NCI-H2107 treated with DMSO at 0.1 percent for 48 hours (cell line): ENCODE measurements around the gene DRAP1.
"Not testable (repeated sequence)": the region's sequence is repeated elsewhere in the genome, so short reads cannot be mapped to it uniquely, and the experiment has no call there.

Experiments used
- DNase-seq: peaks from one replicate; lab custom pipeline; 2025; ENCODE audit not compliant: unreplicated experiment; lab: John Stamatoyannopoulos, UW

DRAP1 gene

DNA sequence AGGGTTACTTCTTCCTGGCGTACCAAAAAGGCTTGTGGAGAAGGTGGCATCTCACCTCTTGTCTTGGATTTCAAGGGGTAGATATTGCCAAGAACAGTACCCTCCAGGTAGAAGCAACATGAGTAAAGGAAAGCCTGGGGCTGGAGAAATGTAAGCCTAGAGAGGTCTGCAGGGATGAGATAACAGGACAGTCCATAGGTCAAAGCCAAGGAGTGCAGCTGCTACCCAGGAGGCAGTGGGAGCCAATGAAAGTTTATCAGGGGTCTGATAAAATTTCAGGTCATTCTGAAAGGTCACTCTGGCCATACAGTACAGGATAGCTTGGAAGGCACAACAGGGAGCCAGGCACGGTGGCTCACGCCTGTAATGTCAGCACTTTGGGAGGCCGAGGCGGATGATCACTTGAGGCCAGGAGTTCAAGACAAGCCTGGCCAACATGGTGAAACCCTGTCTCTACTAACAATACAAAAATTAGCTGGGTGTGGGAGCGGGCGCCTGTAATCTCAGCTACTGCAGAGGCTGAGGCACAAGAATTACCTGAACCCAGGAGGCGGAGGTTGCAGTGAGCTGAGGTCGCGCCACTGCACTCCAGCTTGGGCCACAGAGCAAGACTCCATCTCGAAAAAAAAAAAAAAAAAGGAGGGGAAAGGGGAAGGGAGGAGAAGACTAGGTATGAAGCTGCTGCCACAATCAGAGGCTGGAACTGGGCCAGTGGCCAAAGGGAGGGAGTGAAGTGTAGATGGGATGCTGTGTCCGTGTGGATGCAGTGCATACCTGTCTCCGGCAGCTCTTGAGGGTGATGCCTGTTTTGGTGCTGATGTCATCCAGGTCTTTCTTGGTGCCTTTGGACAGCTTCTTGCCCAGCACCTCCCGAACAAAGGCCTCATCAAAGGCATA is 32.2 kb upstream of the DRAP1 start:
- DNase-seq: no peak

DNA sequence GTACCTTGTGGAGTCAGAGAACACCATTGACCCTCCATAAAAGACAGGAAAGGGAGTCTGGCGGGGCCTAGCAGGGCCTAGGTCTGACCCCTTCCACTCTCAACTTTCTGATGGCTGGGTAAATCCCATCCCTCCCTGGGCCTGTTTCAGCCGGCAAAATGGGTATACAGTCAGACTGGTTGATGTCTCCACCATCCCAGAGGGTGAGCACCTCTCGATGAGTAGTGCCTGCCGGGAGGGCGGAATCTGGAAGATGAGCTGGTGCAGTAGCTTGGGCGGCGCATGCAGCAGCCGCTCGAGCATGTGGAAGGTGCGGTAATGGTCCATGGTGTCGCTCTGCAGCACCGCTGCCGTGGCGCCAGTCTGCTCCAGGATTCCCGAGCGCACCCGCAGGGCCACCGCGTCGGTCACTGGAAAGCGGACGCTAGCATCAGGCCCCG is 31.5 kb upstream of the DRAP1 start:
- DNase-seq: peak; percentile 44

DNA sequence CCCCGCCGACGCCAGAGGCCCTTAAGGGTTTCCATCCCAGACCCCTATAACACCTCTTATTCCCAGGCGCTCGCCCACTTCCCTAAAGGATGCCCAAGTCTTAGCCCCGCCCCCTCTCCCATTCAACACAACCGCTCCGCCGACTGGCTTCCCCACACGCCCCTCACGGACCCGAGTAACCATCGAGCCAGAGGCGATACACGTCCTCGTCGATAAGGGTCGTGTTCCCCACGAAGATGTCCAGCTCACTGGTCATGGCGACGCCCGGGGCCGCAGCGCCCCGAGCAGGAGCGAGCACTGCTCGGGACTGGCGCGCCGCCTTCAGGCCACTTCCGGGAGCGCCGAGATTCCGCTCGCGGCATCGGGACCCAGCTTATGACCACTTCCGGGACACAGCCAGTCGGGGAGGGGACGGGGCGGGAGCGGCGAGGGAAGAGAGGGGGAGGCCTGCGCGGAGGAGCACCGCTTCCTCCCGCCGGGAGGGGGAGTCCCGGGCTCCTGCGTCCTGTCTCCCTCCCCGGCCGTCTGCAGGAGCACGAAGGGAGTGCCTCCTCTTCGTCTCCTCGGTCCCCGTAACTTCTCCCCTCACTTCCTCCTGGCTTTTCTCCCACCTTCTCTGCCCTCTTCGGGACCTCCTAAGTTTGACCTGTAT is 30.9 kb upstream of the DRAP1 start, which contains the start of gene FIBP:
Gene FIBP, minus strand, starts transcription at position 309 of the 652 bp plus-strand sequence. Its CDS starts 53 bp downstream, at position 256.
- peak; percentile 81 for DNase-seq

DNA sequence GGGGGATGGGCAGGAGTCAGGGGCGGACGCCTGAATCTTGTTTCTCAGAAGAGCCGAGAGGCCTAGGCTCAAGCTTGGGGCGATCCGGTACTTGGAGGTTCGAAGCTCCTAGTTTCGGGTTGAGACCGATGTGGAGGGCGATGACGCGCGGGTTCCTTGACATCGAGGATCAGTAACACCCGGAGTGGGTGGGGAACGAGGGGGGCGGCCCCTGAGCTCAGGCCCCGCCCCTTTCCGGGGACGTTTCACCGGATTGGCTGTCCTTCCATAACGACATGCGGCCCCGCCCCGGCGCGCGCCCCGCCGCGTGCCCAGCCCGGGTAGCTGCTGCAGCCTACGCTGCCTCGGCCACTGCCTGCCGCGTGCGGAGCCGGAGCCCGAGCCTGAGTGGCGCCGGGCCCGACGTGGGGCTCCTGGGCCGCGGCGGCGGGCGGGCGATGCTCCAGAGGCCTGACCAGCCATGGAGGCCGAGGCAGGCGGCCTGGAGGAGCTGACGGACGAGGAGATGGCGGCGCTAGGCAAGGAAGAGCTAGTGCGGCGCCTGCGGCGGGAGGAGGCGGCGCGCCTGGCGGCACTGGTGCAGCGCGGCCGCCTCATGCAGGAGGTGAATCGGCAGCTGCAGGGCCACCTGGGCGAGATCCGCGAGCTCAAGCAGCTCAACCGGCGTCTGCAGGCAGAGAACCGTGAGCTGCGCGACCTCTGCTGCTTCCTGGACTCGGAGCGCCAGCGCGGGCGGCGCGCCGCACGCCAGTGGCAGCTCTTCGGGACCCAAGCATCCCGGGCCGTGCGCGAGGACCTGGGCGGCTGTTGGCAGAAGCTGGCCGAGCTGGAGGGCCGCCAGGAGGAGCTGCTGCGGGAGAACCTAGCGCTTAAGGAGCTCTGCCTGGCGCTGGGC is 28.7 kb upstream of the DRAP1 start, which contains the start of gene CCDC85B:
Gene CCDC85B, plus strand, starts transcription at position 350 of the 895 bp plus-strand sequence. Its CDS starts 111 bp downstream, at position 461.
- DNase-seq: peak; percentile 84

DNA sequence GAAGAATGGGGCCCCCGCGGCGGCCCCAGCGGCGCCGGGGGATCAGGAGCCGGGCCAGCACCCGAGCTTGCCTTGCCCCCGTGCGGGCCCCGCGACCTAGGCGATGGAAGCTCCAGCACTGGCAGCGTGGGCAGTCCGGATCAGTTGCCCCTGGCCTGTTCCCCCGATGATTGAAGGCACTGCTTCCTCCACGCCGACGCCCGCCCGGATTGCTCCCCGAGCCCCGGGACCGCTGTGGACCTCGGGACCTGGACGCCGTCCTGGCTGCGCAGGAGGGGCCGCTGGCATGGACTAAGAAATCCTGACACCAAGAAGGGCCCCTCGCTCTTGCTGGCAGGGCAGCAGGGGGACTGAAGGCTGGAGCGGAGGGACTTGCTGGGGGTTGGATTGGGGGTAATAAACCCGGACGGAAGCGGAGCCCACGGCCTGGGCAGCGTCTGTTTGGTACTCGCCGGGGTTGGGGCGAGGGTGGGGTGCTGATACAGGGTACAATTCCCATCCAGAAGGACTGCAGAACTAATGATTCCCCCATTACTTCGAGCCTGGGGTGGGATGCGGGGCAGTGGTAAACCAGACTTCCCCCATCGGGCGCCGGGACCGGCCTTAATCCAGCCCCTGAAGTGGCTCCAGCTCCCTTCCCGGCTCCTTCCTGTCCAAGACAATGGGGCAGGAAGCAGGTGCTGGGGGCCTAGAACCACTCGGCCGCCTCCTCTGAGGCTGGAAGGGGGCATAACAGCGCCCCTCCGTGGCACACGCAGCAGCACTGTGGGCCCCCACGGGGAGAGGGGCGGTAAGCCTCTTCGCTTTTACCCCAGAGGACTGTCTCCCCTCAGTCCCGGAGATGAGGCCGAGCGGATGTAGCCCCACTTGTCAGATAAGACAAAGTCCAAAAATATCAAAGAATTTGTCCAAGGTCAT is 27.7 kb upstream of the DRAP1 start:
- no peak for DNase-seq

DNA sequence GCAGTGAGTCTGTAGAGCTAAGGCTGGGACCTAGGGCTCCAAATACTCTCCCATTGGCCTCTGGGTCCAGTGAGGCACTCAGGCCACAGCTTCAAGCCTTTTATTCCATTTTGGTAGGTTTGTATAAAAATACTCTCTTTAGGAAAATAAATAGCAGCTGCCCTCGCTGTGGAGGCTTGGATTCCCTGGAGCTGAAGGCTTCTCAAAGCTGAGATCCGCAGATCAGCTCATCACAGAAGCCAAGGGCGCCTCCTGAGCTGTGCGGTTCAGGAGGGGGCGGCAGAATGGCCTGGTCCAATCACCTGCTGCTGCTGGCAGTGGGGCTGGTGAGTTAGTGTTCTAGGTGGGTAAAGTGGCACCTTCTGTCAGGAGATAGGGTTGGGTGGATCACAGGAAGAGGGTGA is 27.1 kb upstream of the DRAP1 start:
- DNase-seq: not testable (repeated sequence)

DNA sequence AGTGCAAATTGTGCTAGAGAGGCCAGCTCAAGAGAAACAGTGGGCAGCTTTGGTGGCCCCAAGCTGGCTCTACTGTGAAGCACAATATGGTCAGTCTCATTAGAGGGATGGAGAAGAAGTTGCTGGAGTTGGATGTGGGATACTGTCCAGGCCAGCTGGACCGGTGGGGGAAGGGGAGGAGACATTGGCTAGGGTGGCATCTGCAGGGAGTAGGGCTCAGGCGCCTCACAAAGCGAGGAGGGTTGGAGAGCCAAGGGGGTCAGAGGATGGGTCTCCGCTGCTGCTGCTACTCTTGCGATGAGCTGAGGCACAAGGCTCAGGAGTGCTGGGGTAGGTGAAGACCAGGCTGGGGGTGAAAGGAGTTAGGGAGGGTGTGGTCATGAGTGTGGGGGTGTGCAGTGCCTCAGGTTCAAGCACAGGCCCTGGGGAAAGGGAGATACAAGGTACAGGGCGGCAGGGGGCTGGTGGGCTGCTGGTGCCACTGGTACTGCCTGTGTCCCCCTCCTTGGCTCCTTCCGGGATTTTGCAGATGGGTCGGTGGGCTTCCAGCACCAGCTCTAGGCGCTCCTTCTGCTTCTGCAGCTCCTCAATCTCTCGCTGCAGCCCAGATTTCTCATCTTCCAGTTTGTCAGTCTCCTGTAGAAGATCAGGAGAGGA is 26.4 kb upstream of the DRAP1 start:
- DNase-seq: no peak

DNA sequence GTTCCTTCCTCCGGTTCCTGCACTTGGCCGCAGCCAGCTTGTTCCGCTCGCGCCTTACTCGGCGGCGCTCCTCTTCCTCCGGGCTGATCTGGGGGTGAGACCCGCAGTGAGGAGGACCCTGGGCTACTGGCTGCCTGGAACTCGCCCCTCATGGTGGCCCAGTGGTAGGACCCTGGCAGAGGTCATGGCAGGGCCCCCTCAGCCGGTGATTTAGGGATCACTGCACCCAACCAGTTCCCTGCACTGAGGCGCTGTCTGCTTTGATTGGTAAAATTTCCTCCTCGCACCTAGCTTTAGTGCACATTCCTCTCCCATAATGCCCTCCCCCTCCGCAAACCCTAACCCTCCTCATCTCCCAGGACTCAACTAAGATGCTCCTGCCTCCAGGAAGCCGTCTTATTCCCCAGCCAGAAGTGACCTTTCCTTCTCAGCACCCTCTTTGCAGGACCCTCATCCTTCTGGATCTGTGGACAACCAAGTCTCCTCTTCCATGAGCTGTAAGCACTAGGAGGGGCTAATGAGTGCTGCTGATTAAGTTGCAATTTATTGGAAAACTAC is 25.1 kb upstream of the DRAP1 start:
- DNase-seq: no peak

DNA sequence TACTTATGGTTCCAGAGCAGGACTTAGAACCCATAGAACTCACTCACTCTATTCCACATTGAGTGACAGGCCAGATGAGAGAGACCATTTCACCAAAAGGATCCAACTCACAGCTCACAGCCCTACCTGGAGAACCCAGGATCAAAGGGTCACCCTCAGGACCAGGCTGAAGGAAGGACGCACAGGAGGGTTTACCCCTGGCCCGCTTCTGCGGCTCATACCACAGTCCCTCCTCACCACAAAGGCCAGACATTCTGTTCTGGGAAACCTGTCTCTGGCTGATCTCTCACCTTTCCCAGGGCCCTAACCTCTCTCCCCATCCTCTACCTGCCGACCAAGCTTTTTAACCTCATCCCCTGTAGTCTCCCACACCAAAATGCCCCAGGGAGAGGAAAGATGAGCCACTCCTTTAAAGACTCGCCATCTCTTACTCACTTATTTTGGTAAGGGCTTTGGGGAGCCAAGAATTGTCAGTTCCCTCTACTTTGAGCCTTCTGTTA is 23.7 kb upstream of the DRAP1 start:
- DNase-seq: no peak

DNA sequence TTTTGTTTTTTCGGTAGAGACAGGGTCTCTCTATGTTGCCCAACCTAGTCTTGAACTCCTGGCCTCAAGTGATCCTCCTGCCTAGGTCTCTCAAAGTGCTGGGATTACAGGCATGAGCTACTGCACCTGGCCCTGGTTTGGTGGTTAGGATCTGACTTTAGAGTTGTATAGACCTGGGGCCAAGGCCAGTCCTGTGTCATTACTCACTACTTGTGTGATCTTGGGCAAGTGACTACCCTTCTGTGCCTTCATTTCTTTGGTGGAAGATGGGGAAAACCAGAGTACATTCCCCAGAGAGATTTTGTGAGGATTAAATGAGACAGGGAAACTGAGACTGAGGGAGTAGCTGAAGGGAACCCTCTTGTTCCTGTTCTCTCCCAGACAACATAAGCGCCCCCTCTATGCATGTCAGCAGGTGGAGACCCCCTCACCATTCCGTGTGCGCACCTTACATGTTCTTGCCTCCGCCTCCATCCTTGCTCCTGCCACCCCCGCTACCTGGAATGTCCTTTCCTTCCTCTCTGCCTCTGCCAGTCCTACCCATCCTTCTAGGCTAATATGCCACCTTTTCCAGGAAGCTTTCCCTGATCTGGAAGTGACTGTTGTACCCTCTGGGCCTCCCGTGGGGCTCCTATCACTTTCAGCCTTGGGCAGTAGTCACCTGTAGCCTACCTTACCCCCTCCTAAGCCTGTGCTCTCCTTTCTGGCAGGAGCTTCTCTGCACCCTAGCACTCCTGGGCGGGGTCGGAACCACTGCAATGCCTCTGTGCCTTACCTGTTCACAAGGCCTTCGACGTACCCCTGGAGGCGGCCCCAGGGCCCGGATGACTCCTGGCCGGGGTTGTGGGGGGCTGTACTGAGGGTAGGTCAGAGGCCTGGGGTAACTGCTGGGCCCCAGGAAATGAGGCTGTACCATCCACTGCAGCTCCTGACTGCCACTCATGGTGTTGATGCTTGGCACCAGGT is 22.9 kb upstream of the DRAP1 start:
- DNase-seq: no peak

DNA sequence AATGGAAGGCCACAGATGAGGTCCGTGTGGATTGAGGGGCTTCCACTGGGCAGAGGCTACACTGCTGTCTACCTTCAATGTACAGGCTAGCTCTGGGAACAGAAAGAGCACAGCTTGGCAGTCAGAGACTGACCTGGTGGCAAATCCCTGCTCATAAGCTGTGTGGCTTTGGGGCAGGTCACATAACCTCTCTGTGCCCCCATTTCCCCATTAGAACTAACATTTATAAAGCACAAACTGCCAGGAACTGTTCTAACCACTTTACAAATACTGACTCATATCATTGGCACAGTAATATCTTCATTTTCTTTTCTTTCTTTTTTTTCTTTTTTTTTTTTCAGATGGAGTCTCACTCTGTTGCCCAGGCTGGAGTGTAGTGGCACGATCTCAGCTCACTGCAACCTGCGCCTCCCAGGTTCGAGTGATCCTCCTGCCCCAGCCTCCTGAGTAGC is 22.2 kb upstream of the DRAP1 start:
- DNase-seq: no peak

DNA sequence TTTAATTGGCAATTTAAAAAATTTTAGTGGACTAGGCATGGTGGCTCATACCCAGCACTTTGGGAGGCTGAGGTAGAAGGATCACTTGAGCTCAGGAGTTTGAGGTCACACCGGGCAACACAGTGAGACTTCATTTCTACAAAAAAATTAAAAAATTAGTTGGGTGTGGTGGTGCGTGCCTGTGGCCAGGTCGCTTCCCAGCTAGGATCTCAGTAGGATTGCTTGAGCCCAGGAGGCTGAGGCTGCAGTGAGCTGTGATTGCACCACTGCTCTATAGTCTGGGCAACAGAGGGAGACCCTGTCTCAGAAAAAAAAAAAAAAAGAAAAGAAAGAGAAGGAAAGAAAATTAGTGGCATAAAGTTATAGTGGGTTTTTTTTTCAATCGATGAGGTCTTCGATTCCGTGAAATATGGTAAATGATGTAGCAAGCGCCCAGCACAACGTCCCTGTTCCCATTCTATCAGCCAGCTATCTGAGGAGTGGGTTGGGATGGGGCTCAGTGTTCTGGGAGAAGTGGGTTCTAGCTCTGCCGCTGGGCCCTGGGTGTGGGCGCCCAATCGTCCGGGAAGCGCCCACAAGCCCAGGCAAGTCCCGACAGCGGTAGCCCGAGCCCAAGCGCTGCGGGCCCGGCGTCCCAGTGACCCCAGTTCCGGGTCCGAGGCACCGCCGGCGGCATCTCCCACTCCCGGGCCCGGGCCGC is 20.4 kb upstream of the DRAP1 start:
- no peak for DNase-seq

DNA sequence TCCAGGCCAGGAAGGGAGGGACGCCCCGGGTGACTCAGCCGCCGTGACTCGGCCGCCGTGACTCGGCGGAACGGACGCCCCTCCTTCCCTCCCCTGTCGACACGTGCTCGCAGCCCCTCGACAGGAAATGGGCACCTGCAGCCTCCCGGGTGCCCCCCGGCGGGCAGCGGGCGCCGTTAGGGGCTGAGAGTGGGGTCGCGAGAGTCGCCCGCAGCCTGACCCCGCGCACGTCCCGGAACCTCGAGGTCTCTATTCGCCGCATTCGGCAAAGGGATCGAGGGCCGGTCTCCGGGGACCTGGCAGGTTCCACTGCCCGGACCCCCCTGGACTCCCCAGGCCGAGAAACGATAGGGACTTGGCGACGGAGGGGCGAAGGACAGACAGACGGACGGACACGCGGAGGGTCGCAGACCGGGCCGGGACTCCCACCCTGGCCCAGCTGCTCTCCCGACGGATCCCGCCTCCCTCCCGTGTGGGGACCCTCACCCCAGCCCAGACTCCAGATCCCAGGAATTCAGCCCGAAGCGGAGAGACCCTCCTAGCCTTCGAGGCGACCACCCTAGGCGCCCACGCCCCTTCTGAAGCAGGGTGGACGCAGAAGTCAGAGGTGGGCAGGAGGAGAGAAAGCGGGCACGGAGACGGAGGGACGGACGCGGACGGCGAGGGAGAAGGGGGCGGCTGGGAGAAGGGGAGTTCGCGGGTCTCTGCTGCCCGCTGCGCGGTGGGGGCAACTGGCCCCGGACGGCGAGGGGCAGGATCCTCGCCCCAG is 19.7 kb upstream of the DRAP1 start:
- DNase-seq: no peak

DNA sequence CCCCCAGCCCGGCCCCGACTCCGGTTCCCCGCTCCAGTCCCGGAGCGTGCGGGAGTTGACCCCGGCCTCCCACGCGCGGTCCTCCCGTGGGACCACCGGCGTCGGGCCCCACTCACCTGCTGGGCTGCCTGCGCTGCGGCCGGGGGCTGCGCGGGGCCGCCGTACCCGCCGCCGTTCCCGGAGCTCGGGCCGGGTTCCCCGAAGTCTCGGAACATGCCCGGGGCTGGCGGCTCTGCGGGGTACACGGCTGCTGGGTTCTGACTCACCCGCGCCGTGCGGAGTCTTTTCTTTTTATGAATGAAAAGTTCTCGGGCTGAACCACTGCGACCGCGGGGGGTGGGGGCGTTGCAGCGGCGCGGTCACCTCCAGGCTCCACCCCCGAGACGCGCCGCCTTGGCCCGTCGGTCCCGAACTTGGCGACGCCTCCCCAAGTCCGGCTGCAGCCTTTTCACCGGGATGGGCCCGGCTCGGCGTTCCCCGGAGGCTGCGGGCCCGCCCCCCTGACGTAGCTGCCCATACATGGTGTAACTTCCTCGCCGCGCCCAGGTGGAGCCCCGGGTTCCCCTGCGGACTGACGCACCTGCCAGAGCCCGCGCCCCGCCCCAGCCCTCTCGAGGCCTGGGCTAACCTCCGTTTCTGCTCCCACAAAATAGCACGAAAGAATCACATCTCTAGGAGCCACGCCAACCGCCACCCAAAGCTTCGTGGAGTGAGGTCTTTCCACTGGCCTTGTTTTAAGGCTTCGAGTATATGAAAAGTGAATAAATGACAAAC is 18.9 kb upstream of the DRAP1 start, which contains the start of gene FOSL1:
Gene FOSL1, minus strand, starts transcription at position 264 of the 774 bp plus-strand sequence. Its CDS starts 49 bp downstream, at position 215.
- no peak for DNase-seq

DNA sequence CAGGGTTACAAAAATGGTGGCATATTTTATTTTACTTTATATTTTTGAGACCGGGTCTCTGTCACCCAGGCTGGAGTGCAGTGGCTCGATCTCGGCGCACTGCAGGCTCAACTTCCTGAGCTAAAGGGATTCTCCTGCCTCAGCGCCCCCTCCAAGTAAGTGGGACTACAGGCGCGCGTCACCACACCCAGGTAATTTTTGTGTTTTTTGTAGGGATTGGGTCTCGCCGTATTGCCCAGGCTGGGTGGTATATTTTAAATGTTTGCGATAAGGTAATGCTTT is 18.4 kb upstream of the DRAP1 start:
- no peak for DNase-seq

DNA sequence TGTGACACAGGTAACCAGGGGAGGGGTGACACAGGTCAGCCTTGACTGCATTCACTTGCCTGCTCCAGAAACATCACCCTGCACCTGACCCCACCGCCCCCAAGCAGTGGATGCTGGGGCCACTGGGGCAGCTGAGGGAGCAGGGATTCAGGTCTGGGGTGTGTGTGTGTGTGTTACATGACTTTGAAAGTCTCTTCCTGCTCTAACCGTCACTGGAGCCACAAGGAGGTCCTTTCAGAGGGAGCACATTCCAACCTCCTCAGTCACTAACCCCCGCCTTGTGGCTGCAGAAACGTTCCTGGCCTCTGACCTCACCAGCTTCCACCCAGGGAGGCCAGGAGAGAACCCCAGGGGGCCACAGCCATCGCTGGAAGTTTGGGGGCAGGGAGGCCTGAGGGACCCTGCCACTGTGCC is 16.2 kb upstream of the DRAP1 start:
- DNase-seq: no peak
